ENCODE results near the gene LONP2.

DNA sequence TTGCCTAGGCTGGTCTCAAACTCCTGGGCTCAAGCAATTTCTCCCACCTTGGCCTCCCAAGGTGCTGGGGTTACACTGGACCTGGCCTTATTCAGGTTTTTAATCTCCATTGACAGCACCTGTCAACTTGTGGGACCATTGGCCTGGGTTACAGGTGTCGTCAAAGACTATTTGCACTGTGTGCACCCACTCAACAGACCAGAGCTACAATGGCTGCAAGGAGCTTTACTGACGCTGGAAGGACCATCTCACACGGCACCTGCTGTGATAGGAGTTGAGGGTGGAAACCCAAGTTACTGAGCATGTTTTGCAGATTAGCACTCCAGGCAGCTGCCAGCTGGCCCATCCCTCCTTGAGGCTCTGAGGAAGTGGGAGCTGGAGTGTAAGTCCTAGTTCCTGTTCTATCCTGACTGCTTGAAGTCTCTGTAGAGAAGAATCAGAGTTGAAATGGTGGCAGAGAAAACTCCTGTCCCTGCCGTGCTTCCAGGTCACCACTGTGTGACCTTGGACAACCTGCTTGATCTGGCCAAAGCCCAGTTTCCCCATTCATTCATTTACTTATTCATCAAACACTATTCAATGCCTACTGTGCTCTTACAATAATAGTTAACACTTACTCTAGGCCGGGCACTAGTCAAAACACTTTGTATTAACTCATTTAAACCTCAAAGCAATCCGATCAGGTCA lies 42.4 kb upstream of the LONP2 start:
- TF ChIP-seq, protein P1, sequence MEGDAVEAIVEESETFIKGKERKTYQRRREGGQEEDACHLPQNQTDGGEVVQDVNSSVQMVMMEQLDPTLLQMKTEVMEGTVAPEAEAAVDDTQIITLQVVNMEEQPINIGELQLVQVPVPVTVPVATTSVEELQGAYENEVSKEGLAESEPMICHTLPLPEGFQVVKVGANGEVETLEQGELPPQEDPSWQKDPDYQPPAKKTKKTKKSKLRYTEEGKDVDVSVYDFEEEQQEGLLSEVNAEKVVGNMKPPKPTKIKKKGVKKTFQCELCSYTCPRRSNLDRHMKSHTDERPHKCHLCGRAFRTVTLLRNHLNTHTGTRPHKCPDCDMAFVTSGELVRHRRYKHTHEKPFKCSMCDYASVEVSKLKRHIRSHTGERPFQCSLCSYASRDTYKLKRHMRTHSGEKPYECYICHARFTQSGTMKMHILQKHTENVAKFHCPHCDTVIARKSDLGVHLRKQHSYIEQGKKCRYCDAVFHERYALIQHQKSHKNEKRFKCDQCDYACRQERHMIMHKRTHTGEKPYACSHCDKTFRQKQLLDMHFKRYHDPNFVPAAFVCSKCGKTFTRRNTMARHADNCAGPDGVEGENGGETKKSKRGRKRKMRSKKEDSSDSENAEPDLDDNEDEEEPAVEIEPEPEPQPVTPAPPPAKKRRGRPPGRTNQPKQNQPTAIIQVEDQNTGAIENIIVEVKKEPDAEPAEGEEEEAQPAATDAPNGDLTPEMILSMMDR (IDR thresholded peaks at IDR 0.05) = no peak
- TF ChIP-seq POLR2A (IDR thresholded peaks at IDR 0.05) = no peak

All from body of pancreas (tissue), 4 donors.